Left ventricle myocardium superior (tissue), 1 donor: ENCODE results near the gene OR5H2. TPM values are rescaled to one million over a fixed set of nuclear protein-coding genes. Genes with fewer than 3 reads are reported as not detected.

Experiments
- ATAC-seq: fragments of 200-7000 bp; cut with Tn5 transposase; one replicate; pipeline ENCODE4 v1.9.1; 2020; ENCODE audit warnings: mild to moderate bottlenecking, moderate library complexity
- DNase-seq: peaks from one replicate; pipeline ENCODE4 v3.0.0-alpha.2; 2020
- intact Hi-C: fragments of 100-400 bp; cut with micrococcal nuclease; formaldehyde crosslinking; loops from one replicate; pipeline ENCODE4 v1.11.0; 2022
- total RNA-seq: library from RNA; stranded (reverse); fragmentation: NEBNext Ultra II Directional; extraction: Animal tissue kit (Norgen Biotek cat#: 25700); gene quantifications from one replicate; pipeline ENCODE4 v1.2.1, GENCODE V29; 2021
- donor health status: DM: no; HTN: yes; CAD: no; lungs with severe emphysema.

The OR5H2 gene
- total RNA-seq, 1 donor from 2014 or later = not detected

GRCh38 chr3:98328933-98329332 is 46.6 kb downstream of the OR5H2 start:
- intact Hi-C loops = loop anchor here (2.0 kb wide), 1 partner anchor 288 kb away; no protein-coding TSS in a partner anchor
- DNase-seq (no peak), ATAC-seq (no peak)

DNA sequence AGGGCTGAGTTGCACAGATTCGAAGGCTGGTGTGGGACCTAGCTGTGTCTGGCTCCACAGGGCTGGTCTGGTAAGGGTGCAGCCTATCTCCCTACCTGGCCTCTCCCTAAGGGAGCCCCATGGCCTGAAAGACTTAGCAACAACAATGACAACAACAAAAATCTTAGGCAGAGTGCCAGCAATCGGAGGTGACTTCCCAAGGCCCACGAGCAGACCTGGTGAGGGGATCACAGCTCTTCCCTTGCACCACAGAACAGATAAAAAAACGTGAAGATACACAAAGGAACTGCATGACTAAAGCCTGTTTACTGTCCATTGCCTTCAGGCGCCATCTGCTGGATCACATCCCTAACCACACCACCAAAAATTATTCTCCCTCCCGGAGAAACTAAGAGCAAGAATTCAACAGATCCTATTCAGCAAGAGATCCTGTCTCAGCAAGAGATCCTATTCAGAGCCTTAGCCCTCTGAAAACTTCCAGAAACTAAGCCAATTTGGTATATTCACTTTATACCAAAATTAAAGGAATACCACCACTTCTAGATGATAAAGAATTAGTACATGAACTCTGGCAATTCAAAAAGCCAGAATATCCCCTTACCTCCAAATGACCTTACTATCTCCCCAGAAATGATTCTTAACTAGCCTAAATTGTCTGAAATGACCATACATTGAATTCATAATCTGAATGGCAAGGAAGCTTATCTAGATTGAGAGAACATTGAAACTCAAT is 47.3 kb downstream of the OR5H2 start:
- no peak for ATAC-seq
- intact Hi-C loops = loop anchor here (2.0 kb wide), 1 partner anchor 289 kb away; no protein-coding TSS in a partner anchor
- peak; percentile 28 for DNase-seq

DNA sequence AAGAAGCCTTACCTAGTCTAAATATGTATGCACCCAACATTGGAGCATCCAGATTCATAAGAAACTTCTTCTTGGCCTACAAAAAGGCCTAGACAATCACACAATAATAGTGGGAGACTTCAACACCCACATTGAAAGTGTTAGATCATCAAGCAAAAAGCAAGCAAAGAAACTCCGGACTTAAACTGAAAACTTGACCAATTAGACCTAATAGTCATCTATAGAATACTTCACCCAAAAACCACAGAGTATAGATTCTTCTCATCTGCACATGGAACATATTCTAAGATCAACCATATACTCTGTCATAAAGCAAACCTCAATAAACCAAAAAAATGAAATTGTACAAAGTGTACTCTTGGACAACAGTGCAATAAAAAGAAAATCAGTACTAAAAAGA is 49.0 kb downstream of the OR5H2 start:
- ATAC-seq = no peak
- intact Hi-C loops = no loop called here

More for the DNA sequence above, 49.0 kb downstream of the OR5H2 start:
- no peak for DNase-seq

Other genes starting within 250 kb of the OR5H2 start
- gene GABRR3, start 247.2 kb upstream of the OR5H2 start, total RNA-seq = not detected
- gene OR5AC2, start 195.3 kb upstream of the OR5H2 start, total RNA-seq = not detected
- not detected for gene OR5H1, start 151.8 kb upstream of the OR5H2 start, total RNA-seq
- gene OR5H14, start 135.0 kb upstream of the OR5H2 start, total RNA-seq = not detected
- not detected for gene OR5H15, start 115.8 kb upstream of the OR5H2 start, total RNA-seq
- gene OR5H6, start 18.3 kb upstream of the OR5H2 start, total RNA-seq = not detected
- gene OR5K4, start 71.3 kb downstream of the OR5H2 start, total RNA-seq = not detected
- not detected for gene OR5K3, start 108.2 kb downstream of the OR5H2 start, total RNA-seq
- gene OR5K1, start 180.7 kb downstream of the OR5H2 start, total RNA-seq = not detected
- gene OR5K2, start 215.2 kb downstream of the OR5H2 start, total RNA-seq = not detected
- 75.6 TPM for gene CLDND1, start 240.4 kb downstream of the OR5H2 start, total RNA-seq
- not detected for gene GPR15, start 249.5 kb downstream of the OR5H2 start, total RNA-seq